Bronchial epithelial cell (primary cell): ENCODE results near the gene JAG1. TPM values are rescaled to one million over a fixed set of nuclear protein-coding genes. Genes with fewer than 3 reads are reported as not detected.
"Not testable (repeated sequence)": the region's sequence is repeated elsewhere in the genome, so short reads cannot be mapped to it uniquely, and the experiment has no call there.

Experiments
- DNase-seq: peaks from one replicate; pipeline ENCODE4 v3.0.0-alpha.2; 2010; ENCODE audit warnings: low read depth
- FAIRE-seq: peaks from 2 replicates; lab custom pipeline; 2011; peaks lifted over from hg19 to GRCh38; lab: Jason Lieb, UNC
- H3K27me3 ChIP-seq: 2 replicates; pipeline ENCODE4 v1.5.1; 2011; ENCODE audit warnings: low read length; ENCODE audit not compliant: control insufficient read depth, insufficient read depth
- H3K36me3 ChIP-seq: 2 replicates; pipeline ENCODE4 v1.5.1; 2011; ENCODE audit warnings: low read length; ENCODE audit not compliant: control insufficient read depth, insufficient read depth
- H3K4me3 ChIP-seq: 2 replicates; pipeline ENCODE4 v1.5.1; 2011; ENCODE audit warnings: mild to moderate bottlenecking, low read depth, low read length, control low read depth
- total RNA-seq: library from RNA; depleted of rRNA; stranded (reverse); fragments of >200 nt; gene quantifications from 2 replicates; pipeline ENCODE4 v1.2.1, GENCODE V29; 2014
- TF ChIP-seq, protein P1 (sequence below): IDR thresholded peaks from 2 replicates; pipeline ENCODE4 v1.5.1; 2011; ENCODE audit warnings: mild to moderate bottlenecking, moderate library complexity, low read length, control low read depth, inconsistent platforms; ENCODE audit not compliant: insufficient read depth, severe bottlenecking

Gene JAG1
- total RNA-seq, 1 donor from 2014 or later = 310 TPM

- Histone ChIP-seq H3K36me3 (no peaks in the 10 kb centered on the region), H3K4me3 (no peak overlapping the region), H3K27me3 (no peaks in the 10 kb centered on the region)
- TF ChIP-seq, protein P1, sequence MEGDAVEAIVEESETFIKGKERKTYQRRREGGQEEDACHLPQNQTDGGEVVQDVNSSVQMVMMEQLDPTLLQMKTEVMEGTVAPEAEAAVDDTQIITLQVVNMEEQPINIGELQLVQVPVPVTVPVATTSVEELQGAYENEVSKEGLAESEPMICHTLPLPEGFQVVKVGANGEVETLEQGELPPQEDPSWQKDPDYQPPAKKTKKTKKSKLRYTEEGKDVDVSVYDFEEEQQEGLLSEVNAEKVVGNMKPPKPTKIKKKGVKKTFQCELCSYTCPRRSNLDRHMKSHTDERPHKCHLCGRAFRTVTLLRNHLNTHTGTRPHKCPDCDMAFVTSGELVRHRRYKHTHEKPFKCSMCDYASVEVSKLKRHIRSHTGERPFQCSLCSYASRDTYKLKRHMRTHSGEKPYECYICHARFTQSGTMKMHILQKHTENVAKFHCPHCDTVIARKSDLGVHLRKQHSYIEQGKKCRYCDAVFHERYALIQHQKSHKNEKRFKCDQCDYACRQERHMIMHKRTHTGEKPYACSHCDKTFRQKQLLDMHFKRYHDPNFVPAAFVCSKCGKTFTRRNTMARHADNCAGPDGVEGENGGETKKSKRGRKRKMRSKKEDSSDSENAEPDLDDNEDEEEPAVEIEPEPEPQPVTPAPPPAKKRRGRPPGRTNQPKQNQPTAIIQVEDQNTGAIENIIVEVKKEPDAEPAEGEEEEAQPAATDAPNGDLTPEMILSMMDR = no peak
- DNase-seq (no peak), FAIRE-seq (no peak)
These were observed 81.8 kb downstream of the JAG1 start for GRCh38 chr20:10591946-10592521.

DNA sequence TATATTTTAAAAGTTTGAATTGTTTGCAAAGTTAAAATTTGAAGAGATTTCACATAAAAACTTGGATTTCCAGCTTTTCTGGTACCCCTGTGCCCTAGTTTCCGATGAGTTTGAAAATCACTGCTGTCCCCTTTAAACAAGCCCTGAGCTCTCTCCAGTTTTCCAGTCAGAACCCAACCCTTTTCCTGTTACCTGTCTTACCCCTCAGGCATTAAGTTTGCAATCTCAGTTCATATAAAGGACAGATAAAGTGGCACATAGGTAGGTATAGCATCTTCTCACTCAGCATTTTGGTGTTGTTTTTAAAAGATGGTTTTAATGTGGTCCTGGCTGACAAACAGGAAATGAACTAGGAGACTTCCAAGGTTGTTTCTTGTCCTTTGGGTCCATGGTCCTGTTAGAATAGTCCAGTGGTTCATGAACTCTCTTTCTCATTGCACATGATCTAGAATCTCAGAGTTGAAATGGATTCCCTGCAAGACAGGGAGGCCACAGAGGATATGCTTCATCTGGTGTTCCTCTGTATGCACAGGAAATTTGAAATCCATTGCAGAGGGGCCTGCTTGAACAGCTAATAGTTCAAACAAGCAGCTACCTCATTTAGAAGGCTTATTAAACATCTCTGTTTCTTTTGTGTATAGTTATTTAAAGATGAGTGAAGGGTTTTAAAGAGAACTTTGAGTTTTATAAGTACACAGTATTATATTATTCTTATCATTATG is 82.7 kb downstream of the JAG1 start:
- no peak overlapping the region for H3K4me3 ChIP-seq
- H3K36me3 ChIP-seq = no peaks in the 10 kb centered on the region
- FAIRE-seq (no peak), DNase-seq (peak; percentile 78)
- TF ChIP-seq, protein P1 = no peak
- no peaks in the 10 kb centered on the region for H3K27me3 ChIP-seq

- not testable (repeated sequence) for H3K4me3 ChIP-seq, H3K36me3 ChIP-seq, FAIRE-seq, H3K27me3 ChIP-seq
- peak; percentile 36 for DNase-seq
These were observed 83.4 kb downstream of the JAG1 start for GRCh38 chr20:10590446-10590845.

Other genes starting within 250 kb of the JAG1 start
- 5.3 and 7.6 TPM in 2 replicates for gene MKKS, start 239.8 kb downstream of the JAG1 start, total RNA-seq
- 3.9 and 4.9 TPM in 2 replicates for gene SLX4IP, start 238.7 kb downstream of the JAG1 start, total RNA-seq